Panc1 (cell line): ENCODE results near the gene PCAT7. TPM values are rescaled to one million over a fixed set of nuclear protein-coding genes. Genes with fewer than 3 reads are reported as not detected.

Experiments used
- ATAC-seq: fragments of 200-7000 bp; cut with Tn5 transposase; 2 replicates; pipeline ENCODE4 v1.9.1; 2020; ENCODE audit warnings: mild to moderate bottlenecking, moderate library complexity
- BruUV-seq: library from RNA; stranded (reverse); fragments of 400-500 nt; replicated peaks from 2 replicates; lab custom pipeline; 2021; lab: Mats Ljungman, UMichigan
- CTCF ChIA-PET: fragments of 300-600 bp; sonication (Branson Sonifier 250); formaldehyde crosslinking; loops from one replicate; lab custom pipeline; 2022; ENCODE audit warnings: antibody characterized with exemption; lab: Charles Lee
- POLR2A ChIA-PET: fragments of 300-600 bp; sonication (Branson Sonifier 250); formaldehyde crosslinking; loops from one replicate; lab custom pipeline; 2022; ENCODE audit warnings: antibody characterized with exemption; lab: Charles Lee
- DNase-seq: peaks from one replicate; pipeline ENCODE4 v3.0.0-alpha.2; 2010; ENCODE audit warnings: low read depth, low spot score
- H3K27ac ChIP-seq: 2 replicates; pipeline ENCODE4 v1.5.1; 2011; ENCODE audit warnings: mild to moderate bottlenecking, low read length, inconsistent platforms
- H3K27me3 ChIP-seq: fragments of 200-500 bp; sonication (Bioruptor generic); 2 replicates; pipeline ENCODE4 v1.6.0; 2014; ENCODE audit warnings: low read length, inconsistent platforms; ENCODE audit not compliant: control insufficient read depth, insufficient read depth
- H3K36me3 ChIP-seq: fragments of 200-500 bp; sonication (Bioruptor generic); 2 replicates; pipeline ENCODE4 v1.5.1; 2014; ENCODE audit warnings: inconsistent platforms, mild to moderate bottlenecking, low read length, moderate library complexity; ENCODE audit not compliant: control insufficient read depth, insufficient read depth
- H3K4me1 ChIP-seq: 2 replicates; pipeline ENCODE4 v1.5.1; 2011; ENCODE audit warnings: inconsistent platforms, mild to moderate bottlenecking, low read length, moderate library complexity; ENCODE audit not compliant: control insufficient read depth, insufficient read depth
- H3K4me3 ChIP-seq, 2 experiments: 2 replicates each; pipeline ENCODE4 v1.5.1; 2011 to 2012; ENCODE audit warnings: low read depth in 2 of 2, low read length in 2 of 2, mild to moderate bottlenecking in 2 of 2, inconsistent platforms in 1 of 2, moderate library complexity in 1 of 2
- H3K9me3 ChIP-seq: fragments of 200-500 bp; sonication (Bioruptor generic); 2 replicates; pipeline ENCODE4 v1.5.1; 2014; ENCODE audit warnings: low read depth, mild to moderate bottlenecking, inconsistent platforms, low read length, moderate library complexity; ENCODE audit not compliant: control insufficient read depth, insufficient read depth
- POLR2AphosphoS5 ChIP-seq: IDR thresholded peaks from 2 replicates; pipeline ENCODE4 v1.6.1; 2012; ENCODE audit warnings: mild to moderate bottlenecking, low read depth, low read length, moderate library complexity
- SIN3A ChIP-seq: IDR thresholded peaks from 2 replicates; pipeline ENCODE4 v1.6.1; 2012; ENCODE audit warnings: low read depth, mild to moderate bottlenecking, low read length, moderate library complexity, borderline replicate concordance; ENCODE audit not compliant: insufficient read depth
- TCF7L2 ChIP-seq: IDR thresholded peaks from 2 replicates; pipeline ENCODE4 v1.6.1; 2011; ENCODE audit warnings: mild to moderate bottlenecking, low read depth, low read length, inconsistent platforms
- in situ Hi-C: cut with HindIII; loops from 2 replicates; pipeline ENCODE4 v1.10.0; 2016; ENCODE audit warnings: low sequenced_read_pairs, low pct_unique_long_range_greater_than_20kb
- intact Hi-C: fragments of 100-400 bp; cut with micrococcal nuclease; formaldehyde crosslinking; loops from one replicate; pipeline ENCODE4 v1.10.0; 2022; ENCODE audit not compliant: unreplicated experiment
- total RNA-seq: library from RNA; stranded (reverse); gene quantifications from one replicate; pipeline ENCODE4 v1.2.1, GENCODE V29; 2021; ENCODE audit not compliant: unreplicated experiment
- TF ChIP-seq, protein P1 (sequence below), 2 experiments: IDR thresholded peaks; 2 replicates each; pipeline ENCODE4 v1.6.1; 2011 to 2012; ENCODE audit warnings: low read depth in 2 of 2, control low read depth in 1 of 2, low read length in 1 of 2, mild to moderate bottlenecking in 1 of 2, moderate library complexity in 1 of 2; ENCODE audit not compliant: insufficient read depth in 1 of 2
- TF ChIP-seq, protein P2 (sequence below): fragments of 450-650 bp; IDR thresholded peaks from 2 replicates; pipeline ENCODE4 v1.5.1; 2017; ENCODE audit warnings: mild to moderate bottlenecking

The PCAT7 gene
- total RNA-seq, 1 experiment from 2014 or later = 0.59 TPM

DNA sequence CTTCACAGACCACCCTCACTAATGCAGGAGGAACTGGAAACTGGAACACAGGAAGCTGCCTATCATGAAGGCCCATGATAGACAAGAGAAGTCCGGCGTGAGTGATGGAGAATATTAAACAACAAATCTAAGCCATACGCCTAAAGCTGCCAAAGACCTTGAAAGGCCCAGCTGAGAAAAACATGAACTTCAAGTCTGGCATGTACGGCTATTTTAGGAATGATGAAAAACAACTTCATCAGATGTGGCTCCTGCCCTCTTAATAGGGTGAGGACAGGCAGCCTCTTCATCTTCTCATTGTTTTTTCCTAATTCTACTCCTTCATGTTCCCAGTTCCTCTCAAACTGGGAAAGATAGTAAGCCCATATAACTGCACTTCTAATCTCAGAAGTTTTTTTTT is 64.1 kb downstream of the PCAT7 start:
- intact Hi-C loops (no loop called here), in situ Hi-C loops (no loop called here)
- Histone ChIP-seq H3K9me3 (no peaks in the 10 kb centered on the region), H3K27ac (no peak overlapping the region), H3K36me3 (no peaks in the 10 kb centered on the region), H3K27me3 (no peaks in the 10 kb centered on the region), H3K4me1 (no peaks in the 10 kb centered on the region), H3K4me3 (no peak overlapping the region)
- TF ChIP-seq POLR2AphosphoS5 (no peak), TCF7L2 (no peak), SIN3A (no peak)
- TF ChIP-seq, protein P1, sequence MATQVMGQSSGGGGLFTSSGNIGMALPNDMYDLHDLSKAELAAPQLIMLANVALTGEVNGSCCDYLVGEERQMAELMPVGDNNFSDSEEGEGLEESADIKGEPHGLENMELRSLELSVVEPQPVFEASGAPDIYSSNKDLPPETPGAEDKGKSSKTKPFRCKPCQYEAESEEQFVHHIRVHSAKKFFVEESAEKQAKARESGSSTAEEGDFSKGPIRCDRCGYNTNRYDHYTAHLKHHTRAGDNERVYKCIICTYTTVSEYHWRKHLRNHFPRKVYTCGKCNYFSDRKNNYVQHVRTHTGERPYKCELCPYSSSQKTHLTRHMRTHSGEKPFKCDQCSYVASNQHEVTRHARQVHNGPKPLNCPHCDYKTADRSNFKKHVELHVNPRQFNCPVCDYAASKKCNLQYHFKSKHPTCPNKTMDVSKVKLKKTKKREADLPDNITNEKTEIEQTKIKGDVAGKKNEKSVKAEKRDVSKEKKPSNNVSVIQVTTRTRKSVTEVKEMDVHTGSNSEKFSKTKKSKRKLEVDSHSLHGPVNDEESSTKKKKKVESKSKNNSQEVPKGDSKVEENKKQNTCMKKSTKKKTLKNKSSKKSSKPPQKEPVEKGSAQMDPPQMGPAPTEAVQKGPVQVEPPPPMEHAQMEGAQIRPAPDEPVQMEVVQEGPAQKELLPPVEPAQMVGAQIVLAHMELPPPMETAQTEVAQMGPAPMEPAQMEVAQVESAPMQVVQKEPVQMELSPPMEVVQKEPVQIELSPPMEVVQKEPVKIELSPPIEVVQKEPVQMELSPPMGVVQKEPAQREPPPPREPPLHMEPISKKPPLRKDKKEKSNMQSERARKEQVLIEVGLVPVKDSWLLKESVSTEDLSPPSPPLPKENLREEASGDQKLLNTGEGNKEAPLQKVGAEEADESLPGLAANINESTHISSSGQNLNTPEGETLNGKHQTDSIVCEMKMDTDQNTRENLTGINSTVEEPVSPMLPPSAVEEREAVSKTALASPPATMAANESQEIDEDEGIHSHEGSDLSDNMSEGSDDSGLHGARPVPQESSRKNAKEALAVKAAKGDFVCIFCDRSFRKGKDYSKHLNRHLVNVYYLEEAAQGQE (IDR thresholded peaks at IDR 0.05; ENCODE audit: insufficient read depth in 1 of 2, low read depth in 2 of 2, low read length in 1 of 2) = no peak
- TF ChIP-seq, protein P2, sequence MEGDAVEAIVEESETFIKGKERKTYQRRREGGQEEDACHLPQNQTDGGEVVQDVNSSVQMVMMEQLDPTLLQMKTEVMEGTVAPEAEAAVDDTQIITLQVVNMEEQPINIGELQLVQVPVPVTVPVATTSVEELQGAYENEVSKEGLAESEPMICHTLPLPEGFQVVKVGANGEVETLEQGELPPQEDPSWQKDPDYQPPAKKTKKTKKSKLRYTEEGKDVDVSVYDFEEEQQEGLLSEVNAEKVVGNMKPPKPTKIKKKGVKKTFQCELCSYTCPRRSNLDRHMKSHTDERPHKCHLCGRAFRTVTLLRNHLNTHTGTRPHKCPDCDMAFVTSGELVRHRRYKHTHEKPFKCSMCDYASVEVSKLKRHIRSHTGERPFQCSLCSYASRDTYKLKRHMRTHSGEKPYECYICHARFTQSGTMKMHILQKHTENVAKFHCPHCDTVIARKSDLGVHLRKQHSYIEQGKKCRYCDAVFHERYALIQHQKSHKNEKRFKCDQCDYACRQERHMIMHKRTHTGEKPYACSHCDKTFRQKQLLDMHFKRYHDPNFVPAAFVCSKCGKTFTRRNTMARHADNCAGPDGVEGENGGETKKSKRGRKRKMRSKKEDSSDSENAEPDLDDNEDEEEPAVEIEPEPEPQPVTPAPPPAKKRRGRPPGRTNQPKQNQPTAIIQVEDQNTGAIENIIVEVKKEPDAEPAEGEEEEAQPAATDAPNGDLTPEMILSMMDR = no peak
- ATAC-seq (no peak), DNase-seq (no peak)
- ChIA-PET POLR2A (no interaction called here), CTCF (interaction anchor here (0.6 kb wide), 2 partner anchors 80 to 129 kb away, joined by 3 to 6 read pairs; no protein-coding TSS in a partner anchor)
- BruUV-seq = no TSS peak

Other genes starting within 250 kb of the PCAT7 start
- gene NUTM2F, start 226.4 kb upstream of the PCAT7 start, total RNA-seq = not detected
- gene FBP2, start 38.7 kb downstream of the PCAT7 start, total RNA-seq = not detected
- 0.36 TPM for gene FBP1, start 84.4 kb downstream of the PCAT7 start, total RNA-seq
- gene AOPEP, start 171.6 kb downstream of the PCAT7 start, total RNA-seq = 36.4 TPM